T-helper 2 cell (primary cell): ENCODE measurements around the gene BICD2.

Source experiments
- DNase-seq, 5 experiments: peaks; one replicate each; pipeline versions ENCODE4 v3.0.0 to v3.0.0-alpha.2; 2012 to 2022

Gene BICD2

DNA sequence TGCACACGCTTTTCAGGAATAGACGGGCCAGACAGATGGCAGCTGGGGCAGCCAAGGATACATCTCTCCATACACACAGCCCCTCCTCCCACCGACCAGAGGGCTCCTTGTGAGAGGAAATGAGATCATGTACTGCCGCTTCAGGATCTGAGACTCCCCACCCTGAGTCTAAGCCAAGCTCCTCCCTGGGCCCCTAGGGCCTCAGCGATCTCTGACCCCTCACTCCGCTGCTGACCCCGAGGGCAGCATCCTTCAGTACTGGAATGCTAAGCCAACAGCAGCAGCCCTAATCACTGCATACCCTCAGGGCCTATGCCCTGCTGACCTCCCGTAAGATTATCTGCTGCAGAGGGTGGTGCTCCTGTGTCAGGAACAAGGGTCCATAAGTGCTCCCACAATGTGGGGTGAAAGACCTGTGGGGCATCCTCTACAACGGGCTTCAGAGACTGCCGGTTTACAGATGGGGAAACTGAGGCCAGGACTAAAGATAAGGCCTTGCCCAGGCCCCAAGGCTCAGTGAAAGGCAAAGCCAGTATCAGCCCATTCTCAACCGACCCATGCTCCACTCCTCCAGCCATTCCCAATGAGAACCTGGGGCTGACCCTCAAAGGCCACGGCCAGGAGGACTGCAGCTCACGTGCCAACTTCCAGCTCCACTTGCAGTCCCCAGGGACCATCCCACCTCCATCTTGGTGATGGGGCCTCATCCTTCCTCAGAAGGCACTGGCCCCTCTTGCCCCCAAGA, 37.5 kb downstream of the BICD2 start:
- DNase-seq: no peak

DNA sequence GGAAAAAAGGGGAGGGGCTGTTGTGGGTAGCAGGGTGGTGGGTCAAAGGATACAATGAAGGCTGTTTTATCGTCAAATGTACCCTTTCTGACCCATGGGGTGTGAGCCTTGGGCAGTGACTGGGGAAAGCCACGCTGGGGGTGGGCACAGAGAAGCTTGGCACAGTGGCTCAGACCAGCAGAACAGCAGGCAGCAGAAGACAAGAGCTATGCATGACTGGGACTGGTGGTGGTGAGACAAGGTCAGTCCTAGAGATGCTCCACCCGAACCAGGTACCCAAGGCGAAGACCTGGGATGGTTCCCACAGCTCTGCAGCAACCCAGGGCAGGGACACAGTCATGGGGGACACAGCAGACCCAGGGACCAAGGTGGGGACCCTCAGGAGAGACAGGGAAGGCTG, 38.3 kb downstream of the BICD2 start:
- DNase-seq: no peak

DNA sequence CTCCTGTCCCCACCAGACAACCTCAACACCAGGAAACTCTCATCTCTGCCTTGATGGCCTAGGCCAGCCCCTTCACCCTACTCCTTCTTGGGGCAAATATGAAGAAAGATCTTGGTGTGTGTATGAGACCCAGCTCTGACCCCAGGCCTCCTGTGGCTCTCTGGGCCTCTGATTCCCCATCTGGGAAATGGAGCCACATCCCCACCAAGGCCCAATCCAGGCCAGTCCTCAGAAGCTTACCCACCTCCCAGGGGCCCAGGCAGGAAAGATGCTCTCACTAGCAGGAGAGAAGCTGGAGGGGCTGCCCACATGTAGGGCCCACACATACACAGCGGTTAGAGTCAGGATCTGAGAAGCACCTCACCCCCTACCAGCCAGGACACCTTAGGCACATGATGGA, 38.9 kb downstream of the BICD2 start:
- DNase-seq: no peak

DNA sequence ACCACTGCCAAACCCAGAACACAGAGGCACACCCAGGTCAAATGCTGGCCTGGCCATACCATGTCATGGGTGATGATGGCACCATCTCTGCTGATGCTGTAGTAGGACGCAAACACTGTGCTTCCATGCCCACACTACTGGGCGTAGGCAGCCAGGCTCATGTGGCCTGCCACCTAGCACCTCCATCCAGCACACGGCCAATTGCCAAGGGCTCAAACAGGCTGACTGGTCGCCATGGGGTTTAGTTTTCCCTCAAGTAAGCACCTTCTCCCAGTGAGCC, 39.4 kb downstream of the BICD2 start:
- DNase-seq: no peak

DNA sequence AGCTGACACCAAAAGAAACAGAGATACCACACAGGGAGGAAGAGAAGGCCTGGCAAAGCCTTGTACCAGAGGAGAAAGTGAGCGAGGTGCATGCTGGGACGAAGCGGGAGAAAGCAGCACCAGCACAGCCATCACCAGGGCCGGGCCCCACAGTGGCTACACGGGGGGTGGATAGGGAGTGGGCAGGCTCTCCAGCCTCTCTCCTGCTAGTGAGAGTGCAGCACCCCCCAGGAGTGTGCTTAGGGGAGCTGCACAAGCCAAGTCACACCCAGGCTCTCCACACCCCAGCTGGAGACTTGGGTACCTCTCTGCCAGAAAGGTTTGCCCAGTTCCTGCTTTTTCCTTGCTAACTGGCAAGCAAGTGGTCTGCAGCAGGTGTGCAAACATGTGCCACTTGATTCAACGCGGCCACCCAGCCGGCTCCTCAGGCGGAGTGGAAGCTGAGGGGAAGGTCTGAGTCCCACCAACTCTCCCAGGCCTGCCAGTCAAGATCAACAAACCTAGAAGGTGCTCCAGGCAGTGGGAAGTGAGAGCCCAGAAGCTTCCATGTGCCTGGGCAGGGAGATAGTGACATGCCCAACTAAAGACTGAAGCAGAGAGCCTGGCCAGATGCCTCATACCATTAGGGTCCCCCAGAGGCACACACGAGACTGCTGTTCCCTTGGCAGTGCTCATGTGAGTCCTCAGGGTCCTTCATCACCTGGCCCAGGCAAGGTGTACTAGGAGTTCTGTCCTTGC, 39.9 kb downstream of the BICD2 start:
- no peak for DNase-seq

DNA sequence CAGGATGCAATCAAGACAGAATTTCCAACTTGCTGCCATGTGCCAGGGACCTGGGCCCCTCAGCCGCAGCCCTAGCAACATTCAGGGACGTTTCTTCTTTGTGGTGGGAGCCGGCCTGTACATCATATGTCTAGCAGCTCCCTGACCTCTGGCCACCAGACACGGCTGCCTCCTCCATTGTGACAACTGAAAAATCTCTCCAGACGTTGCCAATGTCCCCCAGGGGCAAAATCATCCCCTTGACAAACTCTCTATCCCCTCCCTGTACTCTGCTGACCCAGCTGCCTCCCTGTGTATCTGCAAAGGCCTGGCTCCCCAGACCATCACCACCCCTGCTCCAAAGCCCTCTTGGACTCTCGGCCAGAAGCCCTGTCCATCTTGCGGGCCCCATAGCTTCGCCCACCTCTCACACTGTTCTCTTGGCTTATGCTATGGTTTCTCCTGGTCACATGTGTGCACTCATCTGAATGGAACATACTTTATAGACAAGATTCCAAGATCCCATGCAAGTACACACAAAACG, 40.8 kb downstream of the BICD2 start:
- no peak for DNase-seq

DNA sequence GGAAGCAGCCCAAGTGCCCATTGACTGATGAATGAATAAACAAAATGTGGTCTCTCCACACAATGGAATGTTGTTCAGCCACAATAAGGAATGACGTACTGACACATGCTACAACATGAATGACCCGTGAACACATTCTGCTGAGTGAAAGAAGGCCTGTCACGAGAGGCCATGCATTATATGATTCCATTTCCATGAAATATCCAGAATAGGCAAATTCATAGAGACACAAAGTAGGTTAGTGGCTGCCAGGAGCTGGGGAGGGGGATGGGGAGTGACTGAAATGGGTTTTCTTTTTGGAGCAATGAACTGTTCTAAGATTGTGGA, 41.4 kb downstream of the BICD2 start:
- no peak for DNase-seq

DNA sequence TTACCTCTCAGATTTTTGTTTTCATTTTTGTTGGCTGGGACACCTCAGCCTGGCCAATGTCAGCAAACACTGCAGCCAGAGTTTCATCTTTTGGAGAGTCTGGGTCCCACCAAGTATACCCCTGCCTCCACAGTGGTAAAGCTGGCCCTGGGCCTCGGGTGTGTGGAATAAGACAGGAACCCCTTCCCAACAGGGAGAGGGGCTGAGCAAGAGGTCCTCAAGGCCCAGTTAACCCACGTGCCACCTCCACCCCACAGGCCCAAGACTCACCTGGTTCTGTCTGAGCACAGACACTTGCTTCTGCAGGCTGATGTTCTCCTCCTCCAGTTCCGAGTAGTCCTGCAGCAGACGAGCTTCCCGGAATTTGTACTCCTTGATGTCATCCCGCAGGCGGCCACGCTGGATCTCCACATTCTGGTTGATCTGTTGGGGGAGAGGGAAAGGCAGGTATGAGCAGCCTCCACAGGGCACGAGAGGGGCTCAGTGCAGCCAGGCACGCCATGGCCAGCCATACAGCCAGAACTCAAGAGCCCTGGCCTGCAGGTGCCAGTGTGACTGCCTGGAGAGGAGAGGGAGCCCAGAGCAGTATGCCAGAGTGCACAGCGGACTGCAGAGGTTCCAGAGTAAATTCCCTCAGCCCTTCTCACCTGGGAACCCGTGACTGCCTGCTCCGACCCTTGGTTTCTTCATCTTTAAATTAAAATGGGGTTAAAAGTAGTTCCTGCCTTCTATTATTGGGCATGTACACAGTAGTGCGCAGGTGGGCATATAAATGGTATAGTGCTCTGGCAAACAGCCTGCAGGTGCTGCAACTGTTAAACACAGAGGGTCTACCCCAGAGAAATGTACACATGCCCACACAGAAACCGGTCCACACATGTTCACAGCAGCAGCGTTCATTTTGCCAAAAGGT, 42.0 kb downstream of the BICD2 start:
- DNase-seq: no peak

DNA sequence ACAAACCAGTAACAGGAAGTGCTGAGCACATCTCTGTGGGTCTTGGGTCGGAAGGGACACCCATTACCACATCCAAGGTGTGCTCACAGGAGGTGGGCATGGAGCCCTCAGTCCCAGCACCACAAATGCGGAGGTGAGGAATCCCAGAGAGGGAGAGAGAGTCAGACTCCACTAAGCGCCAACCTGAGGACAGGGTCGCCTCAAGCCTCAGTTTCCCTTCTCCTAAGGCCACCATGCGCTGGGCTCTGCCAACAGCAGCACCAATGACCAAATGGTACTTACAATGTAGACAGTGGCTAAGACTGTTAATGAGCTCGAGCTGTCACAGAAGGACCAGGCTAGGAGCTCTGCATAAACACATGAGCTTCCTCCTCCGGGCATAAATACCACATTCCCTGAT, 43.1 kb downstream of the BICD2 start:
- DNase-seq: no peak

DNA sequence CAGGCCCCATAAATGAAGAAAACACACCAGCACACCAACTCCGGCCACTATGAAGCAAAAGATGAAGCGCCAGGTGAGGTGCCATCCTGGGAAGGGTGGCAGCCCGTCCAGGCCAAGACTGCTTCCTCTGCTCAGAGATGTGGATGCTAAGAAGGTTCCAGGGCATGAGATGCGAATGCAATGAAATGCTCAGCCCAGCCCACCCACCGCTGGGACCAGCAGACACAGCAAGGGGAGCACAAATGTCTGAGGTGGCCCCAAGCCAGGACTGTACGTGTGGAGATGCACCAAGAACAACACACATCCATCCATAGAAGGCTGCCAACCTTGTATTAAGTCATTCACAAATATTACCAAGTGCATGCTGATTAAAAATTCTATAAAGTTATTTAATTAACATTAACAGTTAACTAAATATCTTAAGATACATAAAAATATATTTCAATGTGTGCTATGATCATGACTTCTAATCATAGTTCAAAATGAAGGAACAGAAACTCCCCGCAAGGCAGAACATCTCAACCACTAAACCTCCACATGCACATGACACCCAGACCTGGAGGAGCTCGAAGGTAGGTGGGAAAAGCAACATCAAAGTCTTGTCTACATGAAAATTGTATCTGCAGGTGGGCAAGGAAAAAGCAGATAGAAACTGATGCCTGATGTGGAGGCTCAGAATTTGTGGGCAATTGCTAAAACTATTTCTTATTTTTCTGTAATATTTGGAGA, 43.7 kb downstream of the BICD2 start:
- no peak for DNase-seq

DNA sequence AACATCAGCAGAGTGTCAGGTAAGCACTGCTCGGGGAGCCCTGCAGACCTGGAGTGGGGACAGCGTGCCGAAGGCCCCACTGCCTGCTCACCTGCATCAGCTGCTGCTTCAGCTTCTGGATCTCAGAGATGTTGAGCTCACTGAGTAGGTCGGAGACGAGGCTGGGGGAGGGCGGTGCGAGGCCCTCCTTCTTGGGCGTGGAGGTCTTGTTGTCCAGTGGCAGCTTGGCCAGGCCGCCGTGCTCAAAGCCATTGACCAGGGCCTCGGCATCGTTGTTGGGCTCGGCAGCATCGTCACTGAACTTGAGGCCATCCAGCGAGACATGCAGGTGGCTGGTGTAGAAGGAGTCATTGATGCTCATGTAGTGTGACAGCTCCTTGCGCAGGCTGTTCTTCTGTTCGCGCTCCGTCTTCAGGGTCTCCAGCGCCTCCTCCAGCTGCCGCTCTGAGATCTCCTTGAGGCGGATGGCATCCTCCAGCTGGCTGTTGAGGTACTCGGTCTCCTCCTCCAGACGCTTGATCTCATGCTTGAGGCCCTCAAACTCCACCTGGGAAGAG, 44.3 kb downstream of the BICD2 start:
- DNase-seq: no peak

DNA sequence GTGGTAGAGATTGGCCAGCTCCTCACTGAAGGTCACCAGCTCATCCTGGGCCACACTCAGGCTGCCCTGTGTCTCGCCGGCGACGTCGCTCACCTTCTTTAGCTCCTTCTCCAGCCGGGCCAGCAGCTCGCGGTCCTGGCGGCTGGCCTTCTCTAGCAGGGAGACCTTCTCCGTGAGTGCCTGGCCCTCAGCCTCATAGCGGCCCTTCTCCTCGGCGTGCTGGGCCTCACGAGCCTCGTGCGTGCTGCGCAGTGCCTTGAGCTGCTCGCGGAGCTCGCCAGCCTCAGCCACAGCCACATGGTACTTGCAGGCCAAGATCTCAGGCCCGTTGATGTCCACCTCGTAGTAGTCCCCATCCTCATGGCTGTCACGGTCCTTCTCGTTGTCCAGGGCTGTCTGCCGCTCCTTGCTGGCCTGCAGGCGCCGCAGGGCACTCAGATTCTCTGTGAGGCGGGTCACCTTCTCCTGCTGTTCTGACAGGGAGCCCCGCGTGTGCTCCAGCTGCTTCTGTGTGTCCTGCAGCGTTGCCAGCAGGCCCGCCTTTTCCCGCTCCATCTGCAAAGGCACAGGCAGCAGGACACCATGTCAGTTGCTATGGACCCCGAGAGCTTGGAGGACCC, 45.5 kb downstream of the BICD2 start:
- DNase-seq: no peak

DNA sequence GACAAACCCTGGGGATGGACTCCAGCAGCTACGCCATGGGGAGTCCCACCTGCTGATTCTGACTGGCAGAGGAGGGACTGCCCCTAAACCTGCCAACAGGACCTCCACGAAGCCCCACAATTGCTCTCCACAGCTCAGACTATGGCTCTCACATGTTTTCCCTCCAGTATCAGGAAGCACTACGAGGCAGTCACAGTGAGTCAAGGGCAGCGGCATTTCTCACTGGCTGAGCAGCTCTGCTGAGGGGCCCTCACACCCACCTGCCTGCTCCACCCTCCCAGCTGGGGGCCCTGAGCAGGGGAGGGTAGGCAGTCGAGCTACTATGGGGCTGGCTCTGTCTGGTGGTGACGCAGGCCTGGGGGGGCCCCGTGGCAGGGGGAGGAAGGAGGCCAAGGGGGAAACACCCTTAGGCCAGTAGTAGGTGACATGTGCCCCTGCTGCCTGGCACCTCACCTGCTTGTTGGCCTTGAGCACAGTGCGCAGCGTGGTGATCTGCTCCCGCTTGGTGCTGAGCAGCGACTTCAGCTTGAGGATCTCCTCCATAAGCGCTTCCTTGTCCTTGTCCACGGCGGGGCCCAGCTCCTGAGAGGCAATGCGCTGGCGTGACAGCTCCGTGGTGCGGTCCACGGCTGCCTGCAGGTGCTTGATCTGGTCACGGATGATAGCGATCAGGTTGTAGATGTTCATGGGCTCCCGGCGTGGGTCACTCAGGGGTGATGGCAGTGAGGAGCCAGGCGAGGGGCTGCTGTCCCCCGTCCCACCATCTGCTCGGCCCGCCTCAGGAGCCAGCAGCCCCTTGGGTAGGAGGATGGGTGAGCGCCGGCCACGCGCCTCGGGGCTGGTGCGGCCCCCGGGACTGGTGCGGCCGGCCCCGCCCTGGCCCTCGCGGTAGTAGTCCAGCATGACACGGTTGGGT, 46.3 kb downstream of the BICD2 start:
- DNase-seq: no peak

DNA sequence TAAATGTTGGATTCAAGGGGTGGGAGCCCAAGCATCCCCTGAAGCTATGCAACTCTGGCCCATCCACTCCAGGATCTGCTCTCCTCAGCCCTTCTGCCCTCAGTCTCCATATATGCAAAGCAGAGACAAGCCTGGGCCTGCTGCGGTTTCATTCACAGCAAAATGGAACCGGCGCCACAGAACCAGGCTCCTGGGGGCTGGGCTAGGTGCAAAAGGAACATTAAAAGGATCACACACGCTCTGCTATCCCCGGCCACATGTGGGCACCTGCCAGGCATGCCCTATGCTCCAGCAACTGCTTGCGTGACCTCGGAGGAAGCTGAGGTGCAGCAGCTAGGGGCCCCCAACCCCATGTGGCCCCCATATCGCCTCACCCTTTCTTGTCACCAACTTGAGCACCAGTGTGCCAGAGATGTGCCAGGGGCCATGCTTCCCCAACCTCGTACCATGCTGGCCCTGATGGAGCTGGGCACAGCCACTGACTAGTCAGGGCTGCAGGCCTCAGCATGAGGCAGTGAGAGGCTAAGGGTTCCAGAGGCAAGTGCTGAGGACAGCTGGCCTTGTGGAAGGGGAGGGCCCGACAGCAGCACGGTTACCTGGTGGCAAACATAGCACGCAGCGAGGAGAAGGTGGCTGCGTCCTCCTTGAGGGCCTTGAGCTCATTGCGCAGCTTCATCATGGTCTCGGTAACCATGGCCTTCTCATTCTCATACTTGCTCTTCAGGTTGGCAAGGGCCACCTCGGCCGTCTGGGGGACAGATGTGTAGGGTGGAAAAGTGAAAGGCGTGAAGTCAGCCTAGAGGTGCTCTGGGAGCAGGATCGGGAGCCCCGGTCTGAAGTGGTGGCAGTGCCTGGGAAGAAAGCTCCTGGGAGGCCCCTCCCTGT, 47.2 kb downstream of the BICD2 start:
- no peak for DNase-seq

DNA sequence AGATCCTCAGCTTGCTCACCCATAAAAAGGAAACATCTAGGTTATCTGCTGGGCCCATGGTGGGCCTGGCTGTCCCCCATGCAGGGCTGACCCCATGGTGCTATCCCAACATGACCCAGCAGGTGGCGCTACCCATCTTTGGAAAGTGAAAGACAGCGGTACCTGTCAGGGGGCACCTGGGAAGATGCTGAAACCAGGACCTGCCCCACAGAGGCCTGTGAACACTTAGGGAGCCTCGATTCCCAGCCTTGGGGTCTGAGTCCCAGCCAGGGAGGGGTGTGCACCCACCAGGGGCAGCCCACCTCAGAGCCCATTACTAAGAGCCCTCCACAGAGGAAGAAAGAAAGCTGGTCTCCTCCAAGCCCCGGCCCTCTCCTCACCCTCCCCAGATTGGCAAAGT, 48.1 kb downstream of the BICD2 start:
- peak; percentile 47 to 77 (median 68) for DNase-seq

DNA sequence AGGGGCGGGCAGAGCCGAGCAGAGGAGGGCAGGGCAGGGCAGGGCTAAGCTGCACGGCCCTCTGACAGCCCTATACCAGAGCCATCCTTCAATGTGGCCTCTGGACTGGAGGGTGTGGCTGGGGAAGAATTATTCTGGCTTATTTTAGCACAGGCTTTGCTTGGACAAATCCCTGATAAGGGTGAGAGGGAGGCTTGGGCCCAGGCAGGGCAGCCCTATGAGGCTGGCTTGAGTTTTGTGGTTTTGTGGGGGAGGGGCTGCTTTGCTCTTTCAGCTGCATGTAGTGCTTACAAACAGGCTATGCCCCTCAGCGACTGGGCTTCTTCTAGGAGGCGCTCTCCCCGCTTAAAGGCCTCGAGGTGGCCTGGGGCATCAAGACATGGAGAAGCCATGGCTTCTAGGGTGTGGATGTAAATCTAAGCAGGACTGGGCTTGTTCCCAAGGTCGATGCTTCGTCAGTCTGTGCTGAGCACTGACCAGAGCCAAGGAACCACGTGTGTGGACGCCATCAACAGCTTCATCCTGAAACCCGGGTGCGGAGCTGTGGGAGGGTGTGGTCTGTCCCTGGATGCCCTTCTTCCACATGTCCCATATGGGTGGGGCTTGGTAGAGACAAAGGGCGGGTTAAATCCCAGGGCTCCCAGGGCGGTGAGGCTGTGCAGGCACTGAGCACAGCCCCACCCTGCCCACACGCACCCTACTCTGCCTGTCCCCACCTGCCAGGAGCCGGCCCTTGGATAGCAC, 49.0 kb downstream of the BICD2 start:
- DNase-seq: no peak

DNA sequence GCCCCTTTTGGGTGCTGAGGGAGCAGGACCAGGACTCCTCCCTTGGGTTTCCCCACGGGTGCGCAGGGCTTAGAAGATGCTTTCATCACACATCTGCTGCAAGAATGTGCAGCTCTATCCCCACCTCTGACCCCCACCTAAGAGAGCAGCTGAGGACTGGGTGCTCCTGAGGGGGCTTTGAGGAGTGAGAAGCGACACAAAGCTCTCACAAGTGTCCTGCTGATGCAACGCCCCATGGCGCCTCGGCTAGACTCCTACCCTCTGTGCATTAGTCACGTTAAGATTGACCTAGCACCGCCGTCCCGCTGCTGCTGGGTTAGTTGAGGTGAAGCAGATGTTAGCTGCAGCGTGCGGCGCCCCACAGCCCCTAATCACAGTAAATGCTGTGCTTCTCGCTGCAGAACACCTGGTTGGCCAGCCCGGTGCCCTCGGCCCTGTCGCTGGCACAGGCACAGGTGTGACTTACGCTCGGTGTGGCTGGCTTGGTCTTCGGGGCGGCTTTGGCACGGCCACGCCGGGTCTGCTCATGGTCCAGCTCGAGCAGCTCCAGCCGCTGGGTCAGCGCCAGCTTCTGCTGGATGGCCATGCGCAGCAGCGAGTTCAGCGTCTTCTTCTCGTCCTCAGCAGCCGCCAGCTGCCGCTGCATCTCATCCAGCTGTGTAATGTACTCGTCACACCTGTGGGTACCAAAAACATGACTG, 49.7 kb downstream of the BICD2 start:
- no peak for DNase-seq

DNA sequence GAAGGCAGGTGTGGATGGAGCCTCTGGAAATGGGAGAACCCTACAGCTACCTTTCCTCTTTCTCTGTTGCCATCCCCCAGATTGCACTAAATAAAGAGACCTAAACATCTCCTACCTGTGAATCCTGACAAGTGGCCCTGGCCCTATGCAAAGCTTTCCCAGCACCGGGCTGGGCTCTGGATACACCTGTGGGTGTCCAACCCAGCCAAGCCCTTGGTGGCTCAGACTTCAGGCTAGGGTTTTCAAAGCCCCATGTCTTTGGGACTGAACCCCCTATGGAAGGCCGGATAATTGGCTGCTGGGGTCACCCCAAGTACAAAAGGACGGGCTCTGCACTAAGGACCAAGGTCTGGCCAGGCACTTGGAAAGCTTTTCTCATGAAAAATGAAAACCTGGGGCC, 50.6 kb downstream of the BICD2 start:
- DNase-seq: no peak

DNA sequence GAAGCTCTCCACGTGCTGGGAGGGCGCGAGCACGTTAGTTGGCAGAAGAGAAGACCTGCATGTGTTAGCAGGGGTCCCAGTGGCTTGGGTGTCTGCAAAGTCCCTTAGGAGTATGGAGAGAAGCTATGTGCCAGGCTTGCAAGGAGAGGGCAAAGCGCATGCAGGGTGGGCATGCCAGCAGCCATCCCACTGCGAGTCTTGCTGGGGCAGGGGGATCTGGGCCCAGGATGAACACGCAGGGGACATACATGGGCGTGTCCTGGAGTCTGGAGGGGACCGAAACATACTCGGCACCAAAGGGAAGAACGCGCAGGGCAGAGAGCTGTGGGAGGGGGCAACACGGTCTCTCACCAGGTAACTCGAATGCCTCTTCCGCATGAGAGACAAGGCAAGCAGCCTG, 51.1 kb downstream of the BICD2 start:
- DNase-seq: no peak
